Measurements from ENCODE around the gene CORO1A.

Gene CORO1A

DNA sequence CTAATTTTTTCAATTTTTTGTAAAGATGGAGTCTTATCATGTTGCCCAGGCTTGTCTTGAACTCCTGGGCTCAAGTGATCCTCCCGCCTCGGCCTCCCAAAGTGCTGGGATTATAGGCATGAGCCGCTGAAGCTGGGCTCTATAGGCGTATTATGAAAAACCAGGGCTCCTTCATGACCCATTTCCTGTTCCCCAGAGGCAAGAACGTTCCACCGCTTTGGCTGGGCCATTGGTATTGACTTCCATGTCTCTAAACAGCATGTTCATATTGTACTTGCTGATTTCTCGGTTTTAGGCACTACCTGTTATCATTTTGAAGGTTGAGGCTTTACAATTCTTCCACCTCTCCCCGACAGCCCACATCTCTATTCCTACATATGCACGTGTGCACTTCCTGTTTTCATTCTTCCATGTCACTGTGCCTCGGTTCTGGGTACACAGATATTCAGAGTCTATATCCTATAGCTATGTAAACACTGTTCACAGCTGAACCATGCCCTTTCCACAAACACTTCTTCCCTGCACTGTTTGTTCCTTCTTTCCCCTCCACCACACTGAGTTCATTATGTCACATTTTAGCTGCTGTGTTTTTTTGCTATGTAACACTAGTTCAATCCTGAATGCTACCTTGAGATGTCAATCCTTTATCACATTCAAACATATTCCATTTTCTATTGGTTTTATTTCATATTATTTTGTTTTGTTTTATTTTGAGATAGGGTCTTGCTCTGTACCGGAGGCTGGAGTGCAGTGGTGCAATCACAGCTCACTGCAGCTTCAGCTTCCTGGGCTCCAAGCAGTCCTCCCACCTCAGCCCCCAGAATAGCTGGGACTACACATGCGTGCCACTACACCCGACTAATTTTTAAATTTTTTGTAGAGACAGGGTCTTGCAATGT lies 43.6 kb upstream of the CORO1A start:
- Histone ChIP-seq H3K4me2 (ENCODE audit: low read length) (peak overlapping the region; percentile 33; the same call in 1 of the 2 replicates), H3K4me3 (ENCODE audit: low read depth, low read length, poor library complexity, severe bottlenecking) (no peak overlapping the region), H3K27me3 (ENCODE audit: insufficient read depth, low read length) (no peaks in the 10 kb centered on the region), H3K9me2 (ENCODE audit: low read depth, low read length) (no peaks in the 10 kb centered on the region), H3F3A (ENCODE audit: insufficient read depth, low read length) (no peaks in the 10 kb centered on the region), H3K9me3 (ENCODE audit: low read length) (no peaks in the 10 kb centered on the region), H3K9ac (ENCODE audit: low read length) (no peak overlapping the region; the same call in 1 of the 2 replicates), H2AFZ (ENCODE audit: low read length) (peak overlapping the region; percentile 24; the same call in 1 of the 2 replicates), H3K27ac (ENCODE audit: low read depth, low read length, poor library complexity, severe bottlenecking) (peak overlapping the region; percentile 3), H3K4me1 (ENCODE audit: insufficient read depth, low read length, severe bottlenecking) (peaks cover 20% of the 10 kb centered on the region), H3K79me2 (ENCODE audit: insufficient read depth, low read length) (no peaks in the 10 kb centered on the region), H4K20me1 (ENCODE audit: insufficient read depth, low read length) (no peaks in the 10 kb centered on the region), H3K36me3 (ENCODE audit: insufficient read depth, low read length) (no peaks in the 10 kb centered on the region)
- no peak for TF ChIP-seq EZH2 (IDR thresholded peaks at IDR 0.05; ENCODE audit: borderline replicate concordance, low read length)
- TF ChIP-seq, protein P1, sequence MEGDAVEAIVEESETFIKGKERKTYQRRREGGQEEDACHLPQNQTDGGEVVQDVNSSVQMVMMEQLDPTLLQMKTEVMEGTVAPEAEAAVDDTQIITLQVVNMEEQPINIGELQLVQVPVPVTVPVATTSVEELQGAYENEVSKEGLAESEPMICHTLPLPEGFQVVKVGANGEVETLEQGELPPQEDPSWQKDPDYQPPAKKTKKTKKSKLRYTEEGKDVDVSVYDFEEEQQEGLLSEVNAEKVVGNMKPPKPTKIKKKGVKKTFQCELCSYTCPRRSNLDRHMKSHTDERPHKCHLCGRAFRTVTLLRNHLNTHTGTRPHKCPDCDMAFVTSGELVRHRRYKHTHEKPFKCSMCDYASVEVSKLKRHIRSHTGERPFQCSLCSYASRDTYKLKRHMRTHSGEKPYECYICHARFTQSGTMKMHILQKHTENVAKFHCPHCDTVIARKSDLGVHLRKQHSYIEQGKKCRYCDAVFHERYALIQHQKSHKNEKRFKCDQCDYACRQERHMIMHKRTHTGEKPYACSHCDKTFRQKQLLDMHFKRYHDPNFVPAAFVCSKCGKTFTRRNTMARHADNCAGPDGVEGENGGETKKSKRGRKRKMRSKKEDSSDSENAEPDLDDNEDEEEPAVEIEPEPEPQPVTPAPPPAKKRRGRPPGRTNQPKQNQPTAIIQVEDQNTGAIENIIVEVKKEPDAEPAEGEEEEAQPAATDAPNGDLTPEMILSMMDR (IDR thresholded peaks at IDR 0.05; ENCODE audit: low read length): no peak

DNA sequence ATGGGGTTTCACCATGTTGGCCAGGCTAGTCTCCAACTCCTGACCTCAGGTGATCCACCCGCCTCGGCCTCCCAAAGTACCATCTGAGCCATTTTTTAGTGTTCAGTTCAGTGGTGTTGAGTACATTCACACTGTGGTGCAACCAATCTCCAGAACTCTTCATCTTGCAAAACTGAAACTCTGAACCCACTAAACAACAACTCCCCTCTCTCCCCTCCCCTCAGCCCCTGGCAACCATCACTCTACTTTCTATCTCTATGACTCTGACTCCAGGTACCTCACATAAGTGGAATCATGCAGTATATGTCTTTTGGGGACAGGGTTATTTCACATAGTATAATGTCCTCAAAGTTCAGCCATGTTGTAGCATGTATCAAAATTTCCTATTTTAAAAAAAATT lies 41.7 kb upstream of the CORO1A start:
- H3K9ac ChIP-seq (ENCODE audit: low read length): no peak overlapping the region
- no peaks in the 10 kb centered on the region for H3F3A ChIP-seq (ENCODE audit: insufficient read depth, low read length)
- no peak overlapping the region for H3K4me2 ChIP-seq (ENCODE audit: low read length)
- H3K79me2 ChIP-seq (ENCODE audit: insufficient read depth, low read length): no peaks in the 10 kb centered on the region
- no peaks in the 10 kb centered on the region for H4K20me1 ChIP-seq (ENCODE audit: insufficient read depth, low read length)
- H3K4me3 ChIP-seq (ENCODE audit: low read depth, low read length, poor library complexity, severe bottlenecking): no peak overlapping the region
- no peaks in the 10 kb centered on the region for H3K9me3 ChIP-seq (ENCODE audit: low read length)
- H3K36me3 ChIP-seq (ENCODE audit: insufficient read depth, low read length): no peaks in the 10 kb centered on the region
- peaks cover 17% of the 10 kb centered on the region for H3K4me1 ChIP-seq (ENCODE audit: insufficient read depth, low read length, severe bottlenecking)
- H3K27me3 ChIP-seq (ENCODE audit: insufficient read depth, low read length): no peaks in the 10 kb centered on the region
- no peak overlapping the region for H3K27ac ChIP-seq (ENCODE audit: low read depth, low read length, poor library complexity, severe bottlenecking)
- TF ChIP-seq EZH2 (IDR thresholded peaks at IDR 0.05; ENCODE audit: borderline replicate concordance, low read length): no peak
- TF ChIP-seq, protein P1 (IDR thresholded peaks at IDR 0.05; ENCODE audit: low read length): no peak
- no peaks in the 10 kb centered on the region for H3K9me2 ChIP-seq (ENCODE audit: low read depth, low read length)
- H2AFZ ChIP-seq (ENCODE audit: low read length): no peak overlapping the region

DNA sequence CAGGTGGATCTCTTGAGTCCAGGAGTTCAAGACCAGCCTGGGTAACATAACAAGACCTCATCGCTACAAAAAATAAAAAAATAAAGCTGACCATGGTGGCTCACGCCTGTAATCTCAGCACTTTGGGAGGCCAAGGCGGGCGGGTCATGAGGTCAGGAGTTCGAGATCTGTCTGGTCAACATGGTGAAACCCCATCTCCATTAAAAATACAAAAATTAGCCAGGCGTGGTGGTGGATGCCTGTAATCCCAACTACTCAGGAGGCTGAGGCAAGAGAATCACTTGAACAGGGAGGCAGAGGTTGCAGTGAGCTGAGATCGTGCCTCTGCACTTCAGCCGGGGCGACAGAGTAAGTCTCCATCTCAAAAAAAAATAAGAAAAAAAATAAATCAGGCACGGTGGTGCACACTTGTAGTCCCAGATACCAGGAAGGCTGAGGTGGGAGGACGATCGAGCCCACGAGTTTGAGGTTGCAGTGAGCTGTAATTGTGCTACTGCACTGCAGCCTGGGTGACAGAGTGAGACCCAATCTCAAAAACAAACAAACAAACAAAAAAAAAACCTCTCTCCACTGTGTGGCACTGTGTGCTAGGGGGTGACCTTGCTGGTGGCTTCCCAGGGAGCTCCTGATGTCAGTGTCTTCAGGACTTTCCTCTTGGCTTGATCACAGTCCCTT lies 40.6 kb upstream of the CORO1A start:
- Histone ChIP-seq H3K4me1 (ENCODE audit: insufficient read depth, low read length, severe bottlenecking) (peaks cover 11% of the 10 kb centered on the region), H3K79me2 (ENCODE audit: insufficient read depth, low read length) (no peaks in the 10 kb centered on the region), H3K36me3 (ENCODE audit: insufficient read depth, low read length) (no peaks in the 10 kb centered on the region), H3K27me3 (ENCODE audit: insufficient read depth, low read length) (no peaks in the 10 kb centered on the region), H3K4me3 (ENCODE audit: low read depth, low read length, poor library complexity, severe bottlenecking) (no peak overlapping the region), H2AFZ (ENCODE audit: low read length) (no peak overlapping the region), H3K4me2 (ENCODE audit: low read length) (no peak overlapping the region), H3K9me2 (ENCODE audit: low read depth, low read length) (no peaks in the 10 kb centered on the region), H3K9me3 (ENCODE audit: low read length) (no peaks in the 10 kb centered on the region), H3F3A (ENCODE audit: insufficient read depth, low read length) (no peaks in the 10 kb centered on the region), H3K27ac (ENCODE audit: low read depth, low read length, poor library complexity, severe bottlenecking) (no peak overlapping the region), H4K20me1 (ENCODE audit: insufficient read depth, low read length) (no peaks in the 10 kb centered on the region), H3K9ac (ENCODE audit: low read length) (no peak overlapping the region)
- TF ChIP-seq, protein P1 (IDR thresholded peaks at IDR 0.05; ENCODE audit: low read length): peak; percentile 40; the same call in 1 of the 2 replicates
- no peak for TF ChIP-seq EZH2 (IDR thresholded peaks at IDR 0.05; ENCODE audit: borderline replicate concordance, low read length)
